Measurements from ENCODE around the gene APOO.
"Not testable (repeated sequence)": the region's sequence is repeated elsewhere in the genome, so short reads cannot be mapped to it uniquely, and the experiment has no call there.

- not testable (repeated sequence) for TF ChIP-seq EZH2 (IDR thresholded peaks at IDR 0.05); POLR2AphosphoS5 (IDR thresholded peaks at IDR 0.05; ENCODE audit: borderline replicate concordance, low read depth, low read length); FOXP2 (optimal IDR thresholded peaks at IDR 0.05; ENCODE audit: control extremely low read depth, extremely low read length, insufficient read depth)
These were observed 48.5 kb downstream of the APOO start for GRCh38 chrX:23859238-23859637.
